ENCODE data around the gene SLC25A10.
A peak's percentile ranks its signal among the peaks of the same experiment; 100 is the strongest.

The SLC25A10 gene

GRCh38 chr17:81686614-81687013 lies 25.5 kb upstream of the SLC25A10 start:
- DNase-seq (ENCODE audit: low read depth in 4 of 4, low spot score in 1 of 4) = no peak

GRCh38 chr17:81687770-81688541 lies 24.1 kb upstream of the SLC25A10 start:
- DNase-seq (ENCODE audit: low read depth in 4 of 4, low spot score in 1 of 4) = no peak

- DNase-seq (ENCODE audit: low read depth in 4 of 4, low spot score in 1 of 4) = no peak
Measured at GRCh38 chr17:81688616-81689015, 23.5 kb upstream of the SLC25A10 start.

- no peak for DNase-seq (ENCODE audit: low read depth in 4 of 4, low spot score in 1 of 4)
Measured at GRCh38 chr17:81690066-81690465, 22.0 kb upstream of the SLC25A10 start.

- no peak for DNase-seq (ENCODE audit: low read depth in 4 of 4, low spot score in 1 of 4)
Measured at GRCh38 chr17:81690549-81690948, 21.5 kb upstream of the SLC25A10 start.

DNA sequence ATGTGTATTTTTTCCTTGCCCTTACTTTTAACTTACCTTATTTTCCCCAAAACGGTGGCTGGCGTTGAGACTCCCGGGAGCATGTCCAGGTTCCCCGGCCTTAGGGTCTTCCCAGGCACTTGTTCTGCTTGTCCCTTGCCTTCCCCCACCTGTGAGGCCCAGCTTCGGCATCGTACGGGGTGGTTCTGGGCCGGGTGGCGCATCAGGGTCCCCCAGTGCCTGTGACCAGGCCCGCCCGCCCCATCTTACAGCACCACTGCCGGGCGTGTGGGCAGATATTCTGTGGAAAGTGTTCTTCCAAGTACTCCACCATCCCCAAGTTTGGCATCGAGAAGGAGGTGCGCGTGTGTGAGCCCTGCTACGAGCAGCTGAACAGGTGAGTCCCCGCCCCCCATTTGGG lies 20.9 kb upstream of the SLC25A10 start:
- DNase-seq (ENCODE audit: low read depth in 4 of 4, low spot score in 1 of 4) = no peak

DNA sequence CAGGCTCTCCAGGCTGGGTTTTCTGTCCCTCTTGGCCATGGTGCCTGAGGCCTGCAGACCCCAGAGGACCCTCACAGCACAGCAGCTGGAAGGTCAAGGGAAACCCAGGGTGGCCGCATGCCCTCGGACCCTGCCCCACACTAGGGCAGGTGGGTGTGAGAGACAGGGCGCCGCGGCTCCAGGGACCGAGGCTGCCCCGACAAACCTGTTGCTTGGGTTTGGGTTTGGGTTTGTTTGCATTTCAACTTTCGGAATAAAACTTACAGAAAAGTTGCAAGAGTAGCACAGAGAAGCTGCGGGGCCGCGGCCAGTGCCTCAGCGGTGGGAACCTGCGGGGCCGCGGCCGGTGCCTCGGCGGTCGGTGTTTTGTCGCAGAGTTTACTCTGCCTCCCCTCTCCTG lies 20.5 kb upstream of the SLC25A10 start:
- no peak for DNase-seq (ENCODE audit: low read depth in 4 of 4, low spot score in 1 of 4)

- no peak for DNase-seq (ENCODE audit: low read depth in 4 of 4, low spot score in 1 of 4)
Measured at GRCh38 chr17:81693509-81694210, 18.4 kb upstream of the SLC25A10 start.

GRCh38 chr17:81694810-81695209 lies 17.3 kb upstream of the SLC25A10 start:
- no peak for DNase-seq (ENCODE audit: low read depth in 4 of 4, low spot score in 1 of 4)

DNA sequence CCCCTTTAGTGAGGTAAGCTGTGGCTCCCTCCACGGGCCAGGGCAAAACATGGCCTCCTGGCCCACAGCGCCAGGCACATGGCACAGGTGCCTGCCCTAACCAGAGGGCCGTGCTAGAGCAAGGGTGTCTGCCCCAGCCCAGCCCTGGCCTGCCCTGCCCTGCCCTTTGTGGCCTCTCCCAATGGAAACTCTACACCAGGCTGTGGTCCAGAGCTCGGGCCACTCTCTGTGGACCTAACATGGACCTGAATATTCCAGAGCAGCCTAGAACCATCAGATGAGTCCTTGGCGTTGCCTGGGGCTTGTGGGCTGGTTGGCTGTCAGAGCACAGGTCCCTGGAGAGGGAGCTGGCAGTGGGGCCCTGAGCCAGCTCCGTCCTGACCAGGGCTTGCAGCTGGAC lies 16.9 kb upstream of the SLC25A10 start:
- DNase-seq (ENCODE audit: low read depth in 4 of 4, low spot score in 1 of 4) = no peak

DNA sequence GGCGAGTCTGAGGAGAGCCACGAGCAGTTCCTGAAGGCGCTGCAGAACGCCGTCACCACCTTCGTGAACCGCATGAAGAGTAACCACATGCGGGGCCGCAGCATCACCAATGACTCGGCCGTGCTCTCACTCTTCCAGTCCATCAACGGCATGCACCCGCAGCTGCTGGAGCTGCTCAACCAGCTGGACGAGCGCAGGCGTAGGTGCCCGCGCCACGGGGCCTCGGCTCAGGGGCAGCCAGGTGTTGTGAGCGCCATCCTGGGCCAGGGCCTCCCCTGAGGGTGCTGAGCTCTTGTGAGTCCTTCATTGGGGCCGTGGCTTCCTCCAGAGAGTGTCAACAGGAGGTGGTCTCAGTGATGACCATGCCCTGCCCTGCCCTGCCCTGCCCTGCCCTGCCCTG lies 16.3 kb upstream of the SLC25A10 start:
- DNase-seq (ENCODE audit: low read depth in 4 of 4, low spot score in 1 of 4) = no peak

GRCh38 chr17:81696218-81696941 lies 15.7 kb upstream of the SLC25A10 start:
- no peak for DNase-seq (ENCODE audit: low read depth in 4 of 4, low spot score in 1 of 4)

GRCh38 chr17:81697261-81698044 lies 14.6 kb upstream of the SLC25A10 start:
- DNase-seq (ENCODE audit: low read depth in 4 of 4, low spot score in 1 of 4) = no peak

GRCh38 chr17:81700353-81701287 lies 11.5 kb upstream of the SLC25A10 start:
- no peak for DNase-seq (ENCODE audit: low read depth in 4 of 4, low spot score in 1 of 4)

- DNase-seq (ENCODE audit: low read depth in 4 of 4, low spot score in 1 of 4) = no peak
Measured at GRCh38 chr17:81701288-81702071, 10.6 kb upstream of the SLC25A10 start.

- DNase-seq (ENCODE audit: low read depth in 4 of 4, low spot score in 1 of 4) = peak; percentile 71 to 84 (median 78)
Measured at GRCh38 chr17:81702934-81703746, 8.9 kb upstream of the SLC25A10 start, which contains the start of gene MRPL12. Gene MRPL12 (plus strand): TSS chr17:81703367. CDS start chr17:81703502, 135 bp downstream.

DNA sequence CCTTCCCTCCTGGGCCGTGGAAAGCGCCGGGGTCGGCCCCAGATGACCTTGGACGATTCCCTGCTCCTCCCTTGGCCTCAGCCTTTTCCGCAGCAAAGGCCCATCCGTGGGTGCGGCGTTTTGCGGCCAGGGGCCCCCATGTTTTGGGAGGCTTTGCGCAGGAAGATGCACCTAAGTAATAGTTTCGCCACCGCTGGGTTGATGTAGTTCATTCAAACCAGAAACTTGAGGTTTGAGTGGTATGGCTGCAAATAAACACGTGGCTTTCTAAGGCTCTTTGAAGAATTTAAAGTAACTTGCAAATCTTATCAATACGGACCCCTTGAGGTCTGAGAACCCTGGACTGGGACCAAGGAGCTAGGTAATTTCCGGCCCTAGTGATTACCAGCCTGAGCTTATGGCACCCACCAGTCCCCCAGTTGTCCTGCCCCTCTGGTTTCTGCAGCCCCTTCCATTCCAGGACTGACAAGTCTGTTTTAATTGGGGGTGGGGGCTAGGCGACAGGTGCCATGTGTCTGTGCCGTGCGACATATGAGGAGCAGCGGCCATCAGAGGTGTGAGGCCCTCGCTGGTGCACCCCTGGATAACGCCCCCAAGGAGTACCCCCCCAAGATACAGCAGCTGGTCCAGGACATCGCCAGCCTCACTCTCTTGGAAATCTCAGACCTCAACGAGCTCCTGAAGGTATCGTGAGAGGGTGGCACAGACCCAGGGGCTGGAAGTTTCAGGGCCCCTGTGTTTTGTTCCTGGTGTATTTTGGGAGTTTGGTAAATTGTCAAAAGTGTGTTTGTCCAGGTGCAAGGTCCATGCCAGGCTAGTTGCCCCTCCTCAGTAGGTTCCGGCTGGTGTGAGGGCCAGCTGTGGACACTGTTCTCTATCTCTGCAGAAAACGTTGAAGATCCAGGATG lies 8.1 kb upstream of the SLC25A10 start:
- no peak for DNase-seq (ENCODE audit: low read depth in 4 of 4, low spot score in 1 of 4)
